ENCODE results near the gene MYOF. TPM values are rescaled to one million over a fixed set of nuclear protein-coding genes. Genes with fewer than 3 reads are reported as not detected.
A peak's percentile ranks its signal among the peaks of the same experiment; 100 is the strongest.

The MYOF gene
- total RNA-seq (2014; rRNA removed; shearing (Covaris generic)), result 142 and 148 TPM in 2 replicates

GRCh38 chr10:93482145-93482834 lies at the start of gene MYOF:
Gene MYOF (minus strand): TSS chr10:93482334. CDS start chr10:93482194, 140 bp downstream.

GRCh38 chr10:93496322-93497041 lies 14.3 kb upstream of the MYOF start, which contains the start of gene CEP55:
Gene CEP55 (plus strand): TSS chr10:93496612. CDS start chr10:93500052, 3,440 bp downstream.

Small RNAs within 50 kb of the gene (small RNA-seq; reads per million reads assigned to genes)
- 0.67 reads per million, percentile 39 among the genes with 10 or more reads in this experiment for gene RNA5SP323

Other genes with a start within 250 kb of the MYOF start
- 62.9 and 67.8 TPM in 2 replicates for gene CEP55, start 14.3 kb upstream of the MYOF start, total RNA-seq (2014; rRNA removed; shearing (Covaris generic))
- 0.08 TPM in 1 of 2 replicates, not detected in the other for gene FFAR4, start 84.3 kb upstream of the MYOF start, total RNA-seq (2014; rRNA removed; shearing (Covaris generic))
- gene RBP4, start 118.9 kb upstream of the MYOF start, total RNA-seq (2014; rRNA removed; shearing (Covaris generic)), result 0.82 and 1.0 TPM in 2 replicates
- not detected in 2 replicates for gene PDE6C, start 130.2 kb upstream of the MYOF start, total RNA-seq (2014; rRNA removed; shearing (Covaris generic))
- 7.9 and 8.8 TPM in 2 replicates for gene FRA10AC1, start 220.3 kb upstream of the MYOF start, total RNA-seq (2014; rRNA removed; shearing (Covaris generic))

Data from A375 (cell line).